Measurements from ENCODE around the gene C2. TPM values are rescaled to one million over a fixed set of nuclear protein-coding genes. Genes with fewer than 3 reads are reported as not detected.
A peak's percentile ranks its signal among the peaks of the same experiment; 100 is the strongest.

Gene C2
- total RNA-seq, 1 experiment from 2014 or later: 1.3 TPM

DNA sequence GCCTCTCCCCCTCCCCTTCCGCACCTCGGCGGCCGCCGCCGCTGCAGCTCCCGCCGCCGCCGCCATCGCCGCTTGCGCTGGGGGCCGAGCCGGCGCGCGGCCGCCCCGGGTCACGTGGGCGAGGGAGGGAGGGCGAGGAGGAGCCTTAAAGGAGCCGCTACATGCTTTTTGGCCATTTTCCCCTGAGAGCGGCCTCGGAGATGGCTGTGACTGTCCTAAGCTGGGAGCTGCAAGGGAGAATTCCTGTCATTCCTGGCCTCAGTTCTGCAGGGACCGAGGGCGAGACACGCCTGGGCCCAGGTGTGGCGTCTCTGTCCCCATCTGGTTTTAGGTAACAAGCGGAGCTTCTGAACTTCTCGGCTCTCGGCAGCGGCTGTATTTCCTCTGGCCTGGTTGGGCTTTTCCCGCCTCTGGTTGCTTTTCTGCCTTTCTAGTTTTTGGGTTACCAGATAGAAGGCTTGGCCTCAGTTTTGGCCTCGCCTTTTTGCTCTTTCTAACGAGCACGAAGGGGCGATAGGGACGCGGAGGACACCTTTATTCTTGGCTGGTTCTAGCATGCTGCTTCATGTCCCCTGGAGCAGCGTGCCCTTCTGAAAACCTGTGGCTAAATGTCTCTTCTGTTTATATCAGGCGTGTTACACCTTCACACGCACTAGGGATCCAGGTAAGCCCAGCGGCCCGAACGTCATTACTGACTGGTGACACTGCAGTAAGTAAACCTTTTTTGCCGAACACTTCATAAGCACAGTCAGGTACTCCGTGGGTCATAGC lies 29.7 kb upstream of the C2 start, which contains the start of gene EHMT2 (continued):
- TF ChIP-seq ZNF281 (CRISPR knock-in tag; IDR thresholded peaks at IDR 0.05) (no peak), ZNF138 (CRISPR knock-in tag; conservative IDR thresholded peaks at IDR 0.05) (no peak), ESRRA (CRISPR knock-in tag; IDR thresholded peaks at IDR 0.05; ENCODE audit: borderline replicate concordance) (no peak), NFYB (CRISPR knock-in tag; conservative IDR thresholded peaks at IDR 0.05; ENCODE audit: low read depth) (no peak), PRRX2 (CRISPR knock-in tag; IDR thresholded peaks at IDR 0.05) (no peak), EMX1 (CRISPR knock-in tag; IDR thresholded peaks at IDR 0.05) (no peak), SMAD3 (CRISPR knock-in tag; IDR thresholded peaks at IDR 0.05; ENCODE audit: borderline replicate concordance) (no peak), SOX15 (CRISPR knock-in tag; IDR thresholded peaks at IDR 0.05) (no peak), KAT7 (CRISPR knock-in tag; IDR thresholded peaks at IDR 0.05; ENCODE audit: borderline replicate concordance) (no peak), FOXK1 (CRISPR knock-in tag; IDR thresholded peaks at IDR 0.05) (no peak), ZBTB21 (CRISPR knock-in tag; IDR thresholded peaks at IDR 0.05; ENCODE audit: borderline replicate concordance) (no peak), MXD4 (CRISPR knock-in tag; IDR thresholded peaks at IDR 0.05; ENCODE audit: borderline replicate concordance) (no peak), E2F5 (CRISPR knock-in tag; IDR thresholded peaks at IDR 0.05) (no peak), ZNF671 (CRISPR knock-in tag; IDR thresholded peaks at IDR 0.05) (0 out of 2 replicates have a peak, but pooled peaks have one; percentile 52), USF2 (CRISPR knock-in tag; IDR thresholded peaks at IDR 0.05) (peak; percentile 98), ZNF396 (CRISPR knock-in tag; IDR thresholded peaks at IDR 0.05; ENCODE audit: borderline replicate concordance) (no peak), ZNF219 (CRISPR knock-in tag; IDR thresholded peaks at IDR 0.05; ENCODE audit: borderline replicate concordance) (no peak), CDX4 (CRISPR knock-in tag; IDR thresholded peaks at IDR 0.05; ENCODE audit: borderline replicate concordance) (no peak), ZNF423 (CRISPR knock-in tag; IDR thresholded peaks at IDR 0.05) (no peak), ZNF121 (CRISPR knock-in tag; IDR thresholded peaks at IDR 0.05) (no peak), TEAD1 (CRISPR knock-in tag; IDR thresholded peaks at IDR 0.05) (peak; percentile 14; the same call in 1 of the 2 replicates), RELA (CRISPR knock-in tag; IDR thresholded peaks at IDR 0.05; ENCODE audit: borderline replicate concordance) (no peak), MAX (CRISPR knock-in tag; IDR thresholded peaks at IDR 0.05) (no peak; the same call in 1 of the 2 replicates), CREB1 (CRISPR knock-in tag; IDR thresholded peaks at IDR 0.05) (no peak), ZNF416 (CRISPR knock-in tag; IDR thresholded peaks at IDR 0.05) (0 out of 2 replicates have a peak, but pooled peaks have one; percentile 3), NFATC4 (CRISPR knock-in tag; IDR thresholded peaks at IDR 0.05) (0 out of 2 replicates have a peak, but pooled peaks have one; percentile 3), USF1 (CRISPR knock-in tag; IDR thresholded peaks at IDR 0.05) (peak; percentile 93), ERG (CRISPR knock-in tag; IDR thresholded peaks at IDR 0.05) (no peak), NR2C2 (CRISPR knock-in tag; IDR thresholded peaks at IDR 0.05) (no peak)
- TF ChIP-seq, protein P1, sequence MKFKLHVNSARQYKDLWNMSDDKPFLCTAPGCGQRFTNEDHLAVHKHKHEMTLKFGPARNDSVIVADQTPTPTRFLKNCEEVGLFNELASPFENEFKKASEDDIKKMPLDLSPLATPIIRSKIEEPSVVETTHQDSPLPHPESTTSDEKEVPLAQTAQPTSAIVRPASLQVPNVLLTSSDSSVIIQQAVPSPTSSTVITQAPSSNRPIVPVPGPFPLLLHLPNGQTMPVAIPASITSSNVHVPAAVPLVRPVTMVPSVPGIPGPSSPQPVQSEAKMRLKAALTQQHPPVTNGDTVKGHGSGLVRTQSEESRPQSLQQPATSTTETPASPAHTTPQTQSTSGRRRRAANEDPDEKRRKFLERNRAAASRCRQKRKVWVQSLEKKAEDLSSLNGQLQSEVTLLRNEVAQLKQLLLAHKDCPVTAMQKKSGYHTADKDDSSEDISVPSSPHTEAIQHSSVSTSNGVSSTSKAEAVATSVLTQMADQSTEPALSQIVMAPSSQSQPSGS (CRISPR knock-in tag; IDR thresholded peaks at IDR 0.05; ENCODE audit: borderline replicate concordance, low read depth): no peak
- TF ChIP-seq, protein P2, sequence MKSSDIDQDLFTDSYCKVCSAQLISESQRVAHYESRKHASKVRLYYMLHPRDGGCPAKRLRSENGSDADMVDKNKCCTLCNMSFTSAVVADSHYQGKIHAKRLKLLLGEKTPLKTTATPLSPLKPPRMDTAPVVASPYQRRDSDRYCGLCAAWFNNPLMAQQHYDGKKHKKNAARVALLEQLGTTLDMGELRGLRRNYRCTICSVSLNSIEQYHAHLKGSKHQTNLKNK (CRISPR knock-in tag; IDR thresholded peaks at IDR 0.05): peak; percentile 44
